Colonic mucosa (tissue), 4 donors: Measurements from ENCODE around the gene SUPT20H. TPM values are rescaled to one million over a fixed set of nuclear protein-coding genes. Genes with fewer than 3 reads are reported as not detected.

Experiments
- DNase-seq: peaks from one replicate; pipeline ENCODE4 v3.0.0-alpha.2; 2020
- H3K27ac ChIP-seq: fragments of 200-600 bp; one replicate; pipeline ENCODE4 v1.8.0; 2021
- H3K27me3 ChIP-seq: fragments of 200-600 bp; one replicate; pipeline ENCODE4 v1.8.0; 2021
- H3K36me3 ChIP-seq: fragments of 200-600 bp; one replicate; pipeline ENCODE4 v1.8.0; 2021
- H3K4me1 ChIP-seq: fragments of 200-600 bp; one replicate; pipeline ENCODE4 v1.8.0; 2021; ENCODE audit warnings: mild to moderate bottlenecking
- H3K4me3 ChIP-seq: fragments of 200-600 bp; one replicate; pipeline ENCODE4 v1.8.0; 2021
- H3K9ac ChIP-seq, 2 donors: one replicate each; pipeline ENCODE4 v1.7.0; 2013; ENCODE audit warnings: control low read depth in 2 of 2, low read depth in 2 of 2, low read length in 2 of 2
- H3K9me3 ChIP-seq: fragments of 200-600 bp; one replicate; pipeline ENCODE4 v1.8.0; 2021
- intact Hi-C: fragments of 100-400 bp; cut with DNase I; formaldehyde crosslinking; loops from one replicate; pipeline ENCODE4 v1.14.1; 2022
- total RNA-seq, 2 donors: library from RNA; stranded (reverse); fragmentation: NEBNext Ultra II Directional in 1 of 2; extraction: Animal tissue kit (Norgen Biotek cat#: 25700) in 1 of 2; gene quantifications; one replicate each; pipeline ENCODE4 v1.2.1, GENCODE V29; 2021
- TF ChIP-seq, protein P1 (sequence below): fragments of 200-600 bp; IDR thresholded peaks from one replicate; pipeline ENCODE4 v1.8.0; 2022; ENCODE audit warnings: antibody characterized with exemption, mild to moderate bottlenecking
- donor health status: healthy.
- donor health status: DM: no; HTN: no; CAD: no.
- donor health status: DM: no; HTN: no; CAD: no.

SUPT20H gene
- total RNA-seq, 2 donors from 2014 or later = 40.5 to 42.2 TPM

DNA sequence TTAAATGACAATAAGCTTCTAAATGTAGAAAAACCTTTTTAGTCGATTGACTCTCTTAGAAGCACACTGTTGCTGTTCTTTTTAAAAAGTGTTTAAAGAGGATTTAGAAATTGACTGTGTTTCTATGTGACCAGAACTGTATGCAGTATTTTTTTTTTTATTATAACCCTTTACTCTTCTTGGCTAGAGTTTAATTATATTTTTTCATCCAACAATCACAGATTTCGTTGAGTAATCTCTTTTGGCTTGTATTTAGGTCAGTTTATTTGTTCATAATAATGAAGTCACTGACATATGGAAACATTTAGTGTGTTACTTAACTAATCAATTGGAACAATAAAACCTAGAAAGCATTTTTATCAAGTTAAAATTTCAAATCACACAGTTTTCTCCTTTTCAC is 26.1 kb upstream of the SUPT20H start:
- H3K9me3 ChIP-seq = no peaks in the 10 kb centered on the region
- DNase-seq = no peak
- no peak overlapping the region for H3K4me3 ChIP-seq
- TF ChIP-seq, protein P1, sequence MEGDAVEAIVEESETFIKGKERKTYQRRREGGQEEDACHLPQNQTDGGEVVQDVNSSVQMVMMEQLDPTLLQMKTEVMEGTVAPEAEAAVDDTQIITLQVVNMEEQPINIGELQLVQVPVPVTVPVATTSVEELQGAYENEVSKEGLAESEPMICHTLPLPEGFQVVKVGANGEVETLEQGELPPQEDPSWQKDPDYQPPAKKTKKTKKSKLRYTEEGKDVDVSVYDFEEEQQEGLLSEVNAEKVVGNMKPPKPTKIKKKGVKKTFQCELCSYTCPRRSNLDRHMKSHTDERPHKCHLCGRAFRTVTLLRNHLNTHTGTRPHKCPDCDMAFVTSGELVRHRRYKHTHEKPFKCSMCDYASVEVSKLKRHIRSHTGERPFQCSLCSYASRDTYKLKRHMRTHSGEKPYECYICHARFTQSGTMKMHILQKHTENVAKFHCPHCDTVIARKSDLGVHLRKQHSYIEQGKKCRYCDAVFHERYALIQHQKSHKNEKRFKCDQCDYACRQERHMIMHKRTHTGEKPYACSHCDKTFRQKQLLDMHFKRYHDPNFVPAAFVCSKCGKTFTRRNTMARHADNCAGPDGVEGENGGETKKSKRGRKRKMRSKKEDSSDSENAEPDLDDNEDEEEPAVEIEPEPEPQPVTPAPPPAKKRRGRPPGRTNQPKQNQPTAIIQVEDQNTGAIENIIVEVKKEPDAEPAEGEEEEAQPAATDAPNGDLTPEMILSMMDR = no peak
- no peaks in the 10 kb centered on the region for H3K36me3 ChIP-seq
- H3K27ac ChIP-seq = no peak overlapping the region
- intact Hi-C loops = no loop called here
- no peaks in the 10 kb centered on the region for H3K27me3 ChIP-seq
- no peaks in the 10 kb centered on the region for H3K4me1 ChIP-seq
- no peak overlapping the region for H3K9ac ChIP-seq

DNA sequence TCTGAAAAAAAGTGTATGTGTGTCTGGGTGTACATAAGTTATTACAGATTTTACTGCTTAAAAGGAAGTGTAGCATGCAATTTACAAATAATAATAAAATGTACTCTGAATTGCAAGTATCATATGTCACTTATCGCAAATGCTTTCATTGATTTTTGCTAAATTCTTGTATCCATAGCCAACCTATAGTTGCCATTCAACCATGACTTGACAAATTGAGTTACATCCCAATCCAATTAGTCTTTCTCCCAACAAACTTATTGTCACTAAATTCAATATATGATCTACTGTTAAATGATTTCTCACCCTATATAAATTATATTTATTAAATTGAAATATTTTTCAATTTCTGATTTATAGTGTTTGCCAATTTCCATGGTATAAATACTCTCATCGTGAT is 17.3 kb upstream of the SUPT20H start:
- Histone ChIP-seq H3K9ac (no peak overlapping the region), H3K27ac (no peak overlapping the region), H3K4me3 (no peak overlapping the region), H3K9me3 (no peaks in the 10 kb centered on the region), H3K27me3 (no peaks in the 10 kb centered on the region), H3K4me1 (no peaks in the 10 kb centered on the region), H3K36me3 (no peaks in the 10 kb centered on the region)
- DNase-seq = no peak
- TF ChIP-seq, protein P1 = no peak
- intact Hi-C loops = loop anchor here (10.0 kb wide), 1 partner anchor 528 kb away; no protein-coding TSS in a partner anchor

DNA sequence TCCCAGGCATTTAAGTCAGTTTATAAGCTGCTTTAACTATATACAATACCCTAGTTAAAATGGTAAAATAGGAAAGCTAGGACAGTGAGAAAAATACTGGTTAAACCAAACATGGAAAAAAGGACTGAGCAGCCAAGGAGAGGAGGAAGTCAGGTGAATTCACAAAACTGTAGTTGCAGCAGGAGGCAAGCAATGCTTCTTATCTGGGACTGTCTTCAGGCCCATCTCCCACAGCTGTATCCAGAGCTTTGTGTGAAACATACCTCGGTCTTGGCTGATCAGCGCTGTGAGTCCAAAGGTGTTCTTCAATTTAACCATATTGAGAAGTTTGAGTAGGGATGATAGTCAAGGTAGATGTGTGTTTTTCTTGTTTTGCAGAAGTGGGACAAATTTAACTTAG is 15.7 kb upstream of the SUPT20H start:
- no peak overlapping the region for H3K4me3 ChIP-seq
- no peak overlapping the region for H3K27ac ChIP-seq
- intact Hi-C loops = loop anchor here (10.0 kb wide), 1 partner anchor 530 kb away; no protein-coding TSS in a partner anchor
- TF ChIP-seq, protein P1 = no peak
- no peaks in the 10 kb centered on the region for H3K27me3 ChIP-seq
- H3K9ac ChIP-seq = no peak overlapping the region
- no peak for DNase-seq
- H3K36me3 ChIP-seq = no peaks in the 10 kb centered on the region
- H3K4me1 ChIP-seq = no peaks in the 10 kb centered on the region
- no peaks in the 10 kb centered on the region for H3K9me3 ChIP-seq

DNA sequence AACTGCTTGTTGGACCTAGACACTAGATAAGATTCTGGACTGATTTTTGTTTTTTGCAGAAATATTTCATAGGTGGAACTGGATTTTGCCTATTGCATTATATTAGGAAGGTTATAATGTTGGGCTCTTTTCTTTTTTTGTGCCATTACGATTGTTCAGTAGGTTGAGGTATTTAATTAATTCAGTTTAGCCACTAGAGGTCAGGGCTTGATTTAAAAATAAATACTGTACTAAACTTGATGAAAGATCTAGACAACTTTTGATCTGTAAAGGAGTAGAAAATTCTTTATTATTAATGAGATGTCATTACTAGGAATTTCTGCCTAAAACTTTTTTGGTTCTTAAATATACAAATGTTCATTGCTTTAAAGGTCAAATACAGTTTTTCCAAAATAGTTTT is 15.2 kb upstream of the SUPT20H start:
- H3K27me3 ChIP-seq = no peaks in the 10 kb centered on the region
- DNase-seq = no peak
- H3K36me3 ChIP-seq = no peaks in the 10 kb centered on the region
- H3K27ac ChIP-seq = no peak overlapping the region
- no peaks in the 10 kb centered on the region for H3K4me1 ChIP-seq
- H3K4me3 ChIP-seq = no peak overlapping the region
- TF ChIP-seq, protein P1 = no peak
- H3K9ac ChIP-seq = no peak overlapping the region
- intact Hi-C loops = loop anchor here (10.0 kb wide), 1 partner anchor 530 kb away; no protein-coding TSS in a partner anchor
- H3K9me3 ChIP-seq = no peaks in the 10 kb centered on the region

DNA sequence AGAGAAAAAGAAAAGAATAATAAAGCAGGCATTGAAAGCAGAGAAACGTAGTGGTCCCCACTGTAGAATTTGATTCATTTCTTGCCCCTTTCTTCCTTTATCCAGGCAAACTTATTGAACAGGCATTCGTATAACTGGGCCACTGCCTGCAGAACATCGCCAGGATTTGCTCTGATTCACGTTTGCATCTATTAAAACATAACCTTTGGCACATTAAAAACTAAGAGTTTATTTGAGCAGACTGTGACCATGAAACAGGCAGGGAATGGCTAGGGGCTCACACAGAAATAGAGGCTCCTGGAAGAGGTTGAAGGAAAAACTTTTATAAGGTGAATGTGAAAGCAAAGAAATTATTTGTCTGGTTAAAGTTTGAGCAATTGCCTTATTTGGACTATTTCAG is 12.5 kb upstream of the SUPT20H start:
- TF ChIP-seq, protein P1 = no peak
- Histone ChIP-seq H3K9ac (no peak overlapping the region), H3K36me3 (no peaks in the 10 kb centered on the region), H3K4me1 (no peaks in the 10 kb centered on the region), H3K27me3 (no peaks in the 10 kb centered on the region), H3K9me3 (no peaks in the 10 kb centered on the region), H3K27ac (no peak overlapping the region), H3K4me3 (no peak overlapping the region)
- intact Hi-C loops = loop anchor here (10.0 kb wide), 1 partner anchor 533 kb away; no protein-coding TSS in a partner anchor
- no peak for DNase-seq
